ENCODE measurements around the gene SCN5A.

SCN5A gene

DNA sequence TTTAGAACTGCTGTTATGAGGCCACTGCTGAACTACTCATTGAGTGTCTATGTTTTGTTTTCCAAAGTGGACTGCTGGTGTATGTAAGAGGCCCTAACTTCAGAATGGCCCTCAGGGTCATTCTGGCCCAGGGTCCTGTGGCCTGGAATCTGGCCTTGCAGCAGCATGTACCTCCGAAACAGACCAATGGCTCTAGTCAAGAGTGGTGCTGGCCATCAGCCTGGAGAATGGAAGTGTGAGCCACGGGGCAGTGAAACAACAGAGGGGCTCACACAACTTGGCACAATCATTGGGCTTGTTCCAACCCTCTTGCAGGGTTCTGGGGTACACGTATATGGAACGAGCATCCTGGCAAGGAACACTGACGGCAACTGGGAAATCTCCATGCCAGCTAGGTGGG, 40.5 kb downstream of the SCN5A start (continued):
- no peak for TF ChIP-seq CREB5 (CRISPR knock-in tag; IDR thresholded peaks at IDR 0.05; ENCODE audit: low read depth)

DNA sequence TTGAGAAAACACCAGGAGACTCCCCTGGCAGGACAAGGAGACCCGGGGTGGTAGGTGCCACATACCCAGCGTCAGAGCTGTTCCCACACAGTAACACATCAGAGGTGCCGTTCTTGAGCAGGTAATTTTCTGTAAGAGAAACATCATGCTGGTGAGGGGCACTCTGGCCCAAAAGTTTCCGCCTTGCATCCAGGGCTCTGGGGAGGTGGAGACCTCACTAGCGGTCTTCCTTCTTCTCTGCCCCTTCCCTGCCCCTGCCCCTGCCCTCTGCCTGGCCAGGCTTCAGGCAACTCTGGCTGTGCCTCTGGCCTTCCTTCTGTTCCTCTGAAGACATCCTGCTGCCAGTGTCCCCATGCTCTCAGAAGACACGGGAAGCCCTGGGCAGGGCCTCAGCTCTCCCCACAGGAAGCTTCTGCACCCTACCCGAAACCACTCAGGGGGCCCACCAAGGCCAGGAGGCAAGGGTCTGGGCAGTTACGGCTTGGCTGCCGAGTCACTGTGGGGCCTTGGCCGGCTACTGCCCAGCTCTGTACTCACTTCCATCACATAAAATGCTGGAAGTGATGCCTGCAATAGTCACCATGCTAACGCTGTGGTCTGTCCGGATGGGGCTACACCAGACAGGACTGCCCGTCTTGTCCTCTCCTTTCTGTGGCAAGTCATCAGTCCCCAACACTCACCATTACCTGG, 41.3 kb downstream of the SCN5A start:
- no peak for TF ChIP-seq ZNF565 (CRISPR knock-in tag; conservative IDR thresholded peaks at IDR 0.05; ENCODE audit: low read depth)
- no peak for TF ChIP-seq ZFP30 (CRISPR knock-in tag; IDR thresholded peaks at IDR 0.05)
- TF ChIP-seq TCF4 (CRISPR knock-in tag; IDR thresholded peaks at IDR 0.05; ENCODE audit: borderline replicate concordance): no peak
- TF ChIP-seq POU6F1 (CRISPR knock-in tag; IDR thresholded peaks at IDR 0.05; ENCODE audit: borderline replicate concordance, low read depth): no peak
- TF ChIP-seq, protein P1, sequence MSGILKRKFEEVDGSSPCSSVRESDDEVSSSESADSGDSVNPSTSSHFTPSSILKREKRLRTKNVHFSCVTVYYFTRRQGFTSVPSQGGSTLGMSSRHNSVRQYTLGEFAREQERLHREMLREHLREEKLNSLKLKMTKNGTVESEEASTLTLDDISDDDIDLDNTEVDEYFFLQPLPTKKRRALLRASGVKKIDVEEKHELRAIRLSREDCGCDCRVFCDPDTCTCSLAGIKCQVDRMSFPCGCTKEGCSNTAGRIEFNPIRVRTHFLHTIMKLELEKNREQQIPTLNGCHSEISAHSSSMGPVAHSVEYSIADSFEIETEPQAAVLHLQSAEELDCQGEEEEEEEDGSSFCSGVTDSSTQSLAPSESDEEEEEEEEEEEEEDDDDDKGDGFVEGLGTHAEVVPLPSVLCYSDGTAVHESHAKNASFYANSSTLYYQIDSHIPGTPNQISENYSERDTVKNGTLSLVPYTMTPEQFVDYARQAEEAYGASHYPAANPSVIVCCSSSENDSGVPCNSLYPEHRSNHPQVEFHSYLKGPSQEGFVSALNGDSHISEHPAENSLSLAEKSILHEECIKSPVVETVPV (CRISPR knock-in tag; IDR thresholded peaks at IDR 0.05): no peak
- no peak for TF ChIP-seq ZNF8 (CRISPR knock-in tag; IDR thresholded peaks at IDR 0.05)
- TF ChIP-seq ARNTL (CRISPR knock-in tag; IDR thresholded peaks at IDR 0.05; ENCODE audit: borderline replicate concordance, low read depth): no peak
- TF ChIP-seq RARB (CRISPR knock-in tag; IDR thresholded peaks at IDR 0.05): no peak
- TF ChIP-seq ESRRG (CRISPR knock-in tag; IDR thresholded peaks at IDR 0.05): no peak
- no peak for TF ChIP-seq TOX (CRISPR knock-in tag; IDR thresholded peaks at IDR 0.05; ENCODE audit: borderline replicate concordance)
- TF ChIP-seq ISL1 (CRISPR knock-in tag; IDR thresholded peaks at IDR 0.05): no peak
- TF ChIP-seq OSR1 (CRISPR knock-in tag; IDR thresholded peaks at IDR 0.05): no peak
- TF ChIP-seq, protein P2, sequence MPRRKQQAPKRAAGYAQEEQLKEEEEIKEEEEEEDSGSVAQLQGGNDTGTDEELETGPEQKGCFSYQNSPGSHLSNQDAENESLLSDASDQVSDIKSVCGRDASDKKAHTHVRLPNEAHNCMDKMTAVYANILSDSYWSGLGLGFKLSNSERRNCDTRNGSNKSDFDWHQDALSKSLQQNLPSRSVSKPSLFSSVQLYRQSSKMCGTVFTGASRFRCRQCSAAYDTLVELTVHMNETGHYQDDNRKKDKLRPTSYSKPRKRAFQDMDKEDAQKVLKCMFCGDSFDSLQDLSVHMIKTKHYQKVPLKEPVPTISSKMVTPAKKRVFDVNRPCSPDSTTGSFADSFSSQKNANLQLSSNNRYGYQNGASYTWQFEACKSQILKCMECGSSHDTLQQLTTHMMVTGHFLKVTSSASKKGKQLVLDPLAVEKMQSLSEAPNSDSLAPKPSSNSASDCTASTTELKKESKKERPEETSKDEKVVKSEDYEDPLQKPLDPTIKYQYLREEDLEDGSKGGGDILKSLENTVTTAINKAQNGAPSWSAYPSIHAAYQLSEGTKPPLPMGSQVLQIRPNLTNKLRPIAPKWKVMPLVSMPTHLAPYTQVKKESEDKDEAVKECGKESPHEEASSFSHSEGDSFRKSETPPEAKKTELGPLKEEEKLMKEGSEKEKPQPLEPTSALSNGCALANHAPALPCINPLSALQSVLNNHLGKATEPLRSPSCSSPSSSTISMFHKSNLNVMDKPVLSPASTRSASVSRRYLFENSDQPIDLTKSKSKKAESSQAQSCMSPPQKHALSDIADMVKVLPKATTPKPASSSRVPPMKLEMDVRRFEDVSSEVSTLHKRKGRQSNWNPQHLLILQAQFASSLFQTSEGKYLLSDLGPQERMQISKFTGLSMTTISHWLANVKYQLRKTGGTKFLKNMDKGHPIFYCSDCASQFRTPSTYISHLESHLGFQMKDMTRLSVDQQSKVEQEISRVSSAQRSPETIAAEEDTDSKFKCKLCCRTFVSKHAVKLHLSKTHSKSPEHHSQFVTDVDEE (CRISPR knock-in tag; IDR thresholded peaks at IDR 0.05): no peak
- TF ChIP-seq PPARA (CRISPR knock-in tag; IDR thresholded peaks at IDR 0.05; ENCODE audit: borderline replicate concordance): no peak
- no peak for TF ChIP-seq GLIS3 (CRISPR knock-in tag; IDR thresholded peaks at IDR 0.05)
- ATAC-seq: no peak

GRCh38 chr3:38606561-38606960, 42.9 kb downstream of the SCN5A start:
- ATAC-seq: no peak
- no peak for TF ChIP-seq ZNF8 (CRISPR knock-in tag; IDR thresholded peaks at IDR 0.05)
- no peak for TF ChIP-seq TOX (CRISPR knock-in tag; IDR thresholded peaks at IDR 0.05; ENCODE audit: borderline replicate concordance)
- no peak for TF ChIP-seq ZC3H10 (CRISPR knock-in tag; IDR thresholded peaks at IDR 0.05)
- TF ChIP-seq CSDC2 (CRISPR knock-in tag; IDR thresholded peaks at IDR 0.05): no peak
- no peak for TF ChIP-seq GLIS3 (CRISPR knock-in tag; IDR thresholded peaks at IDR 0.05)
- no peak for TF ChIP-seq RARB (CRISPR knock-in tag; IDR thresholded peaks at IDR 0.05)
- TF ChIP-seq ZFP3 (CRISPR knock-in tag; IDR thresholded peaks at IDR 0.05): no peak
- no peak for TF ChIP-seq POU6F1 (CRISPR knock-in tag; IDR thresholded peaks at IDR 0.05; ENCODE audit: borderline replicate concordance, low read depth)
- no peak for TF ChIP-seq SNAI2 (CRISPR knock-in tag; IDR thresholded peaks at IDR 0.05)
- no peak for TF ChIP-seq ISL1 (CRISPR knock-in tag; IDR thresholded peaks at IDR 0.05)
- TF ChIP-seq, protein P2 (CRISPR knock-in tag; IDR thresholded peaks at IDR 0.05): no peak

Data from SK-N-SH treated with all-trans-retinoic acid at 6 μM for 48 hours (cell line).